ENCODE data around the gene IGSF9B. TPM values are rescaled to one million over a fixed set of nuclear protein-coding genes. Genes with fewer than 3 reads are reported as not detected.
"Not testable (repeated sequence)": the region's sequence is repeated elsewhere in the genome, so short reads cannot be mapped to it uniquely, and the experiment has no call there.

The IGSF9B gene, protein sequence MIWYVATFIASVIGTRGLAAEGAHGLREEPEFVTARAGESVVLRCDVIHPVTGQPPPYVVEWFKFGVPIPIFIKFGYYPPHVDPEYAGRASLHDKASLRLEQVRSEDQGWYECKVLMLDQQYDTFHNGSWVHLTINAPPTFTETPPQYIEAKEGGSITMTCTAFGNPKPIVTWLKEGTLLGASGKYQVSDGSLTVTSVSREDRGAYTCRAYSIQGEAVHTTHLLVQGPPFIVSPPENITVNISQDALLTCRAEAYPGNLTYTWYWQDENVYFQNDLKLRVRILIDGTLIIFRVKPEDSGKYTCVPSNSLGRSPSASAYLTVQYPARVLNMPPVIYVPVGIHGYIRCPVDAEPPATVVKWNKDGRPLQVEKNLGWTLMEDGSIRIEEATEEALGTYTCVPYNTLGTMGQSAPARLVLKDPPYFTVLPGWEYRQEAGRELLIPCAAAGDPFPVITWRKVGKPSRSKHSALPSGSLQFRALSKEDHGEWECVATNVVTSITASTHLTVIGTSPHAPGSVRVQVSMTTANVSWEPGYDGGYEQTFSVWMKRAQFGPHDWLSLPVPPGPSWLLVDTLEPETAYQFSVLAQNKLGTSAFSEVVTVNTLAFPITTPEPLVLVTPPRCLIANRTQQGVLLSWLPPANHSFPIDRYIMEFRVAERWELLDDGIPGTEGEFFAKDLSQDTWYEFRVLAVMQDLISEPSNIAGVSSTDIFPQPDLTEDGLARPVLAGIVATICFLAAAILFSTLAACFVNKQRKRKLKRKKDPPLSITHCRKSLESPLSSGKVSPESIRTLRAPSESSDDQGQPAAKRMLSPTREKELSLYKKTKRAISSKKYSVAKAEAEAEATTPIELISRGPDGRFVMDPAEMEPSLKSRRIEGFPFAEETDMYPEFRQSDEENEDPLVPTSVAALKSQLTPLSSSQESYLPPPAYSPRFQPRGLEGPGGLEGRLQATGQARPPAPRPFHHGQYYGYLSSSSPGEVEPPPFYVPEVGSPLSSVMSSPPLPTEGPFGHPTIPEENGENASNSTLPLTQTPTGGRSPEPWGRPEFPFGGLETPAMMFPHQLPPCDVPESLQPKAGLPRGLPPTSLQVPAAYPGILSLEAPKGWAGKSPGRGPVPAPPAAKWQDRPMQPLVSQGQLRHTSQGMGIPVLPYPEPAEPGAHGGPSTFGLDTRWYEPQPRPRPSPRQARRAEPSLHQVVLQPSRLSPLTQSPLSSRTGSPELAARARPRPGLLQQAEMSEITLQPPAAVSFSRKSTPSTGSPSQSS (N-terminal part only)
- polyA plus RNA-seq (2013, experiment 1 of 4), result 6.9 TPM
- 12.9 TPM for polyA plus RNA-seq (2013, experiment 2 of 4)
- 8.1 TPM for polyA plus RNA-seq (2013, experiment 3 of 4)
- 12.2 TPM for polyA plus RNA-seq (2013, experiment 4 of 4)

DNA sequence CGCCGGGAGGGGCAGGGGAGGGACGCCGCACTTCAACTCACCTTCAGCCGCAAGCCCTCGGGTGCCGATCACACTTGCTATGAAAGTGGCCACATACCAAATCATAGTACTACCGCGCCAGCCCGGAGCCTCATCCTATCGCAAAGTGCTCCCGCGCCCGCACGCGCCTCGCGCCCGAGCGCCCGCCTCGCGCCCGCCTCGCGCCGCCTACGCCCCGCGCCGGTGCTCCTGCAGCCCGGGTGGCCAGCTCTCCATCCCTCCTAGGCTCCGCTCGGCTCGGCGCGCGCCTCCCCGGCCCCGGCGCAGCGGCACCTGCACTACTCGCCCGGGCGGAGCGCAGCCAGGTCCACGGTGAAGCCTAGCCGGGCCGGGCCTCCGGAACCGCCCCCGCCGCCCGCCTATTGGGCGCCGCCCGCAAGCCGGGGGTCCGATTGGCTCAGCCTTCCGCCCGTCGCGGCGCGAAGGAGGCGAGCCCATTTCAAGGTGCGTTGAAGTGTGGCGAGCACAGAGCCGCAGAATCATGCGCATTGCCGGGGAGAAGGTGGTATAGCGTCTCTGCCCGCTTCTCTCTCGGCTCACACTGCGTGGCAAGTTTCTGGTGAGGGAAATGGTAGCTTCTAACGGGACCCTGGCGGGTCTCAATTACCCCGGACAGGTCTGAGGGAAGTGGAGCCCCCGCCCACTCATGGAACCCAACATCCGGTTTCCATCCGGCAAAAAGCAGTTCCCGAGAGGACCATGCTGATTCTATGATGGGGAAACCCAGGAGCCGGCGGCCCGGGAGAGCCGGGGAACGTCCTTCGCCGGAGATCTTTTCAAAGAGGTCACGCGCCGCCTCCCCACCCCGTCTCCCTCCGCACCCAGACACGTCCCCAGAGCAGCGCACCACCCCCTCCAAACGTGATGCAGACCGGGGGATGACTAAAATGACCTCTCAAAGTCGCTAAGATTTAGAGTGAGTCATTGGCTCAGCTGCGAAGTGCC, at the start of gene IGSF9B:
IGSF9B (minus strand) TSS at position 319 of the 984 bp plus-strand sequence; CDS start at position 105, 214 bp downstream.
- H3K27me3 ChIP-seq (ENCODE audit: control insufficient read depth, insufficient read depth, low read length, poor library complexity, severe bottlenecking), result peaks cover 58% of the 10 kb centered on the region
- peak within 1 kb of the TSS; percentile 73 for H3K4me3 ChIP-seq (ENCODE audit: insufficient read depth, low read depth, low read length)
- H3K27ac ChIP-seq (ENCODE audit: insufficient read depth, low read depth, low read length, poor library complexity, severe bottlenecking), result no peak within 1 kb of the TSS
- H3K4me1 ChIP-seq (ENCODE audit: control insufficient read depth, insufficient read depth, low read length), result peaks cover 24% of the 10 kb centered on the region
- H3K36me3 ChIP-seq (ENCODE audit: control insufficient read depth, insufficient read depth, low read length), result no peaks in the 10 kb centered on the region
- WGBS, 2 experiments, result 1% methylated on average over 100 of the region's 100 CpGs
- H3K9me3 ChIP-seq (ENCODE audit: control insufficient read depth, low read length), result no peaks in the 10 kb centered on the region

- Histone ChIP-seq H3K9me3 (ENCODE audit: control insufficient read depth, low read length) (no peaks in the 10 kb centered on the region), H3K27ac (ENCODE audit: insufficient read depth, low read depth, low read length, poor library complexity, severe bottlenecking) (no peak overlapping the region), H3K27me3 (ENCODE audit: control insufficient read depth, insufficient read depth, low read length, poor library complexity, severe bottlenecking) (no peaks in the 10 kb centered on the region), H3K4me3 (ENCODE audit: insufficient read depth, low read depth, low read length) (no peak overlapping the region), H3K36me3 (ENCODE audit: control insufficient read depth, insufficient read depth, low read length) (no peaks in the 10 kb centered on the region), H3K4me1 (ENCODE audit: control insufficient read depth, insufficient read depth, low read length) (no peaks in the 10 kb centered on the region)
- 80 to 83% methylated on average over 10 of the region's 10 CpGs for WGBS, 2 experiments
These were observed 47.9 kb upstream of the IGSF9B start for GRCh38 chr11:134004496-134005172.

GRCh38 chr11:134003792-134004495, 47.2 kb upstream of the IGSF9B start:
- no peaks in the 10 kb centered on the region for H3K9me3 ChIP-seq (ENCODE audit: control insufficient read depth, low read length)
- 93% methylated on average over 9 of the region's 9 CpGs for WGBS, 2 experiments

GRCh38 chr11:134002819-134003218, 46.1 kb upstream of the IGSF9B start:
- H3K4me1 ChIP-seq (ENCODE audit: control insufficient read depth, insufficient read depth, low read length); H3K27me3 ChIP-seq (ENCODE audit: control insufficient read depth, insufficient read depth, low read length, poor library complexity, severe bottlenecking); H3K27ac ChIP-seq (ENCODE audit: insufficient read depth, low read depth, low read length, poor library complexity, severe bottlenecking); H3K36me3 ChIP-seq (ENCODE audit: control insufficient read depth, insufficient read depth, low read length); H3K9me3 ChIP-seq (ENCODE audit: control insufficient read depth, low read length); H3K4me3 ChIP-seq (ENCODE audit: insufficient read depth, low read depth, low read length): not testable (repeated sequence)
- 95 to 97% methylated on average over 37 of the region's 37 CpGs for WGBS, 2 experiments

More at GRCh38 chr11:134003792-134004495, 47.2 kb upstream of the IGSF9B start:
- no peak overlapping the region for H3K27ac ChIP-seq (ENCODE audit: insufficient read depth, low read depth, low read length, poor library complexity, severe bottlenecking)
- H3K4me3 ChIP-seq (ENCODE audit: insufficient read depth, low read depth, low read length), result no peak overlapping the region
- H3K27me3 ChIP-seq (ENCODE audit: control insufficient read depth, insufficient read depth, low read length, poor library complexity, severe bottlenecking), result no peaks in the 10 kb centered on the region
- no peaks in the 10 kb centered on the region for H3K36me3 ChIP-seq (ENCODE audit: control insufficient read depth, insufficient read depth, low read length)
- no peaks in the 10 kb centered on the region for H3K4me1 ChIP-seq (ENCODE audit: control insufficient read depth, insufficient read depth, low read length)

GRCh38 chr11:134002338-134002737, 45.6 kb upstream of the IGSF9B start:
- not testable (repeated sequence) for H3K9me3 ChIP-seq (ENCODE audit: control insufficient read depth, low read length); H3K4me3 ChIP-seq (ENCODE audit: insufficient read depth, low read depth, low read length); H3K4me1 ChIP-seq (ENCODE audit: control insufficient read depth, insufficient read depth, low read length); H3K27ac ChIP-seq (ENCODE audit: insufficient read depth, low read depth, low read length, poor library complexity, severe bottlenecking); H3K36me3 ChIP-seq (ENCODE audit: control insufficient read depth, insufficient read depth, low read length); H3K27me3 ChIP-seq (ENCODE audit: control insufficient read depth, insufficient read depth, low read length, poor library complexity, severe bottlenecking)
- WGBS, 2 experiments, result 90 to 94% methylated on average over 10 of the region's 10 CpGs

- Histone ChIP-seq H3K27ac (ENCODE audit: insufficient read depth, low read depth, low read length, poor library complexity, severe bottlenecking) (no peak overlapping the region), H3K4me3 (ENCODE audit: insufficient read depth, low read depth, low read length) (no peak overlapping the region), H3K4me1 (ENCODE audit: control insufficient read depth, insufficient read depth, low read length) (no peaks in the 10 kb centered on the region), H3K9me3 (ENCODE audit: control insufficient read depth, low read length) (no peaks in the 10 kb centered on the region), H3K36me3 (ENCODE audit: control insufficient read depth, insufficient read depth, low read length) (no peaks in the 10 kb centered on the region), H3K27me3 (ENCODE audit: control insufficient read depth, insufficient read depth, low read length, poor library complexity, severe bottlenecking) (no peaks in the 10 kb centered on the region)
- whole genome bisulfite sequencing, 2 experiments, result 90 to 91% methylated on average over 6 of the region's 6 CpGs
These were observed 44.8 kb upstream of the IGSF9B start for GRCh38 chr11:134001596-134001995.

- Histone ChIP-seq H3K27me3 (ENCODE audit: control insufficient read depth, insufficient read depth, low read length, poor library complexity, severe bottlenecking) (no peaks in the 10 kb centered on the region), H3K4me1 (ENCODE audit: control insufficient read depth, insufficient read depth, low read length) (no peaks in the 10 kb centered on the region), H3K27ac (ENCODE audit: insufficient read depth, low read depth, low read length, poor library complexity, severe bottlenecking) (no peak overlapping the region), H3K4me3 (ENCODE audit: insufficient read depth, low read depth, low read length) (no peak overlapping the region), H3K9me3 (ENCODE audit: control insufficient read depth, low read length) (no peaks in the 10 kb centered on the region), H3K36me3 (ENCODE audit: control insufficient read depth, insufficient read depth, low read length) (no peaks in the 10 kb centered on the region)
- WGBS, 2 experiments, result 93 to 97% methylated on average over 6 of the region's 6 CpGs
These were observed 44.3 kb upstream of the IGSF9B start for GRCh38 chr11:134001088-134001487.

DNA sequence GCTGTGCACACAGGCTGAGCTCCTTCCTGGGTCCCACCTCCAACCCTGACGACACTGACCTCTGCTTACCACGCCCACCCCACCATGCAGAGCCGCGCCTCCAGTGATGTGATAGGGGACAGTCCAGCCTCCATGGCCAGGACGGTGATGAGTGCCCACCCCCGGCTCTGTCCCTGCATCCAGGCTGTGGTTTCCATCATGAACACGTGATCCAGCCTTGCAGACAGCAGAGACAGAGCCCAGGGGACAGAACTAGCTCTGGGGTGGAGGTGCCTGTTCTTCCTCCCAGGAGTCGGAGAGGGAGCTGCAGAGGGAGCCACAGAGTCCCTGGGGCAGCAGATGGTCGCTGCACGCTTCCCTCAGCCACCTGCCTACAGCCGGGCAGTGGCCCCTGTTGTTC, 42.6 kb upstream of the IGSF9B start:
- Histone ChIP-seq H3K9me3 (ENCODE audit: control insufficient read depth, low read length) (no peaks in the 10 kb centered on the region), H3K4me1 (ENCODE audit: control insufficient read depth, insufficient read depth, low read length) (no peaks in the 10 kb centered on the region), H3K27ac (ENCODE audit: insufficient read depth, low read depth, low read length, poor library complexity, severe bottlenecking) (no peak overlapping the region), H3K36me3 (ENCODE audit: control insufficient read depth, insufficient read depth, low read length) (no peaks in the 10 kb centered on the region), H3K4me3 (ENCODE audit: insufficient read depth, low read depth, low read length) (no peak overlapping the region), H3K27me3 (ENCODE audit: control insufficient read depth, insufficient read depth, low read length, poor library complexity, severe bottlenecking) (no peaks in the 10 kb centered on the region)
- 87 to 91% methylated on average over 11 of the region's 11 CpGs for WGBS, 2 experiments
